GM12801 (cell line): ENCODE results near the gene RPS6KA6.

Source experiments
- TF ChIP-seq, protein P1 (sequence below): IDR thresholded peaks from one replicate; pipeline ENCODE4 v1.5.1; 2011; ENCODE audit warnings: control low read depth; ENCODE audit not compliant: insufficient read length; ENCODE audit errors: extremely low read depth

Gene RPS6KA6

GRCh38 chrX:84216406-84216805, 28.4 kb upstream of the RPS6KA6 start:
- TF ChIP-seq, protein P1, sequence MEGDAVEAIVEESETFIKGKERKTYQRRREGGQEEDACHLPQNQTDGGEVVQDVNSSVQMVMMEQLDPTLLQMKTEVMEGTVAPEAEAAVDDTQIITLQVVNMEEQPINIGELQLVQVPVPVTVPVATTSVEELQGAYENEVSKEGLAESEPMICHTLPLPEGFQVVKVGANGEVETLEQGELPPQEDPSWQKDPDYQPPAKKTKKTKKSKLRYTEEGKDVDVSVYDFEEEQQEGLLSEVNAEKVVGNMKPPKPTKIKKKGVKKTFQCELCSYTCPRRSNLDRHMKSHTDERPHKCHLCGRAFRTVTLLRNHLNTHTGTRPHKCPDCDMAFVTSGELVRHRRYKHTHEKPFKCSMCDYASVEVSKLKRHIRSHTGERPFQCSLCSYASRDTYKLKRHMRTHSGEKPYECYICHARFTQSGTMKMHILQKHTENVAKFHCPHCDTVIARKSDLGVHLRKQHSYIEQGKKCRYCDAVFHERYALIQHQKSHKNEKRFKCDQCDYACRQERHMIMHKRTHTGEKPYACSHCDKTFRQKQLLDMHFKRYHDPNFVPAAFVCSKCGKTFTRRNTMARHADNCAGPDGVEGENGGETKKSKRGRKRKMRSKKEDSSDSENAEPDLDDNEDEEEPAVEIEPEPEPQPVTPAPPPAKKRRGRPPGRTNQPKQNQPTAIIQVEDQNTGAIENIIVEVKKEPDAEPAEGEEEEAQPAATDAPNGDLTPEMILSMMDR = no peak

- TF ChIP-seq, protein P1 = no peak
Measured at GRCh38 chrX:84205276-84205675, 17.3 kb upstream of the RPS6KA6 start.

- TF ChIP-seq, protein P1 = no peak
Measured at GRCh38 chrX:84199688-84200087, 11.7 kb upstream of the RPS6KA6 start.

GRCh38 chrX:84197550-84197949, 9.6 kb upstream of the RPS6KA6 start:
- TF ChIP-seq, protein P1 = no peak

GRCh38 chrX:84192006-84192405, 4.0 kb upstream of the RPS6KA6 start:
- TF ChIP-seq, protein P1 = no peak

- TF ChIP-seq, protein P1 = no peak
Measured at GRCh38 chrX:84189125-84189524, 1.1 kb upstream of the RPS6KA6 start.

DNA sequence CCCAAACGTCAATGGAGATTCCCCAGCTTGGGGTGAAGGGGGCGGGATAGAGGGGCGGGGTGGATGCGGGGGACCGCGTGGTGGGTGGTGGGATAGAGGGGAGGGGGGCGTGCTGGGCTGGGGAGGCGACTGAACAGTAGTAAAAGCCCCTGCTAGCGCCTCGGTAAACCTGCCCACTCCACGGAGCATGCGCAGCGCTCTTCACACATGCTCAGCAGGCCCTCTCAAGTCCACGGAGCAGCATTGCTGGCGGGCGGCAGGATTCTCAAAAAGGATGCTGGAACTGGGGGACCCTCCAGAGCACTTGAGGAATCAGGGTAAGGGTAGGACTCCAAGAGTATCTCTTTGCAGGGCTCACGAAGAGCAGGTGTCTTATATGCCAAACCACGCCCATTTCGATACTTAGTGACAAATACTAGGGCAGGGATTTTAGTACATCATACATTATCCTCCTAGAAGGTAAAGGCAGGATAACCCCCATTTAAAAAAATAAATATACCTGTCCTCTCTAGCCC, 378 bp upstream of the RPS6KA6 start:
- TF ChIP-seq, protein P1 = no peak
